Pancreas (tissue), 10 donors: ENCODE measurements around the gene YLPM1. TPM values are rescaled to one million over a fixed set of nuclear protein-coding genes. Genes with fewer than 3 reads are reported as not detected.
A peak's percentile ranks its signal among the peaks of the same experiment; 100 is the strongest.

Source experiments
- ATAC-seq, 4 donors: fragments of 200-7000 bp; cut with Tn5 transposase; one replicate each; pipeline versions ENCODE4 v1.8.0 to v1.9.1; 2020; ENCODE audit warnings: mild to moderate bottlenecking in 4 of 4, moderate library complexity in 4 of 4
- DNase-seq, 6 donors: peaks; one replicate each; pipeline ENCODE4 v3.0.0-alpha.2; 2020
- FAIRE-seq: peaks from 2 replicates; lab custom pipeline; 2012; peaks lifted over from hg19 to GRCh38; lab: Jason Lieb, UNC
- H3K27ac ChIP-seq, 4 donors: fragments of 200-600 bp; sonication (generic); 1 replicate in 3 of 4; 2 replicates in 1 of 4; pipeline versions ENCODE4 v1.5.0 to v1.8.0; 2020
- H3K27me3 ChIP-seq, 4 donors: fragments of 200-600 bp; one replicate each; pipeline ENCODE4 v1.8.0; 2021
- H3K36me3 ChIP-seq, 3 donors: fragments of 200-600 bp; sonication (generic) in 1 of 3; one replicate each; pipeline versions ENCODE4 v1.5.0 to v1.8.0; 2020 to 2021
- H3K4me1 ChIP-seq, 3 donors: fragments of 200-600 bp; one replicate each; pipeline ENCODE4 v1.8.0; 2021
- H3K4me3 ChIP-seq, 4 donors: fragments of 200-600 bp; sonication (generic) in 2 of 4; one replicate each; pipeline versions ENCODE4 v1.5.0 to v1.8.0; 2020 to 2021
- H3K9me3 ChIP-seq, 4 donors: fragments of 200-600 bp; one replicate each; pipeline ENCODE4 v1.8.0; 2021
- CTCF ChIP-seq, 4 donors: fragments of 200-600 bp; sonication (generic) in 3 of 4; IDR thresholded peaks; one replicate each; pipeline versions ENCODE4 v1.5.0 to v1.8.0; 2021; ENCODE audit warnings: antibody characterized with exemption in 4 of 4
- WGBS, 2 donors: extraction: QIAGEN DNeasy Blood & Tissue Kit; methylation state at CpG; one replicate each; pipeline ENCODE4 v1.1.7; 2013; 5-methylcytosine and 5-hydroxymethylcytosine counted together
- intact Hi-C, 3 donors: fragments of 100-400 bp; cut with DNase I; formaldehyde crosslinking; loops; one replicate each; pipeline versions ENCODE4 v1.11.1 to v1.14.2; 2022
- polyA plus RNA-seq, 2 donors: library from polyadenylated mRNA; stranded (reverse); fragments of 200-250 nt; gene quantifications; one replicate each; pipeline ENCODE4 v1.2.3, GENCODE V29; 2013
- total RNA-seq, 6 donors: library from RNA; stranded (reverse); fragmentation: NEBNext Ultra II Directional in 4 of 6; extraction: Animal tissue kit (Norgen Biotek cat#: 25700) in 4 of 6; gene quantifications; one replicate each; pipeline versions ENCODE4 v1.2.1 to v1.2.4, GENCODE V29; 2021 to 2023
- donor health status: healthy with polysubstance abuse.
- donor health status: DM: no; HTN: no; CAD: no; lungs with moderate emphysema.
- donor health status: DM: no; HTN: no; CAD: no.
- donor health status: control.
- donor health status: control.
- donor health status: Bipolar disorder and iron deficiency.
- donor health status: DM: yes; HTN: yes; CAD: no.
- donor health status: DM: no; HTN: no; CAD: no.
- donor health status: DM: no; HTN: no; CAD: no.
- donor health status: DM: yes; HTN: yes; CAD: no.

Gene YLPM1
- total and polyA plus RNA-seq, 8 donors = 14.1 to 33.3 (median 24.5) TPM

GRCh38 chr14:74792249-74793039, 29.3 kb downstream of the YLPM1 start:
- ATAC-seq (no peak), FAIRE-seq (no peak), DNase-seq (no peak)
- Histone ChIP-seq H3K4me3 (no peak overlapping the region), H3K4me1 (peaks cover 0 to 15% (median 0%) of the 10 kb centered on the region in 3 donors), H3K27ac (no peak overlapping the region), H3K36me3 (peaks cover 0 to 4% (median 0%) of the 10 kb centered on the region in 3 donors), H3K9me3 (no peaks in the 10 kb centered on the region), H3K27me3 (no peaks in the 10 kb centered on the region)
- 64 to 69% methylated on average over 7 of the region's 7 CpGs for WGBS, 2 donors
- no peak for TF ChIP-seq CTCF (IDR thresholded peaks at IDR 0.05)
- intact Hi-C loops = no loop called here

GRCh38 chr14:74793506-74794155, 30.5 kb downstream of the YLPM1 start:
- H3K27ac ChIP-seq = no peak overlapping the region
- TF ChIP-seq CTCF (IDR thresholded peaks at IDR 0.05) = no peak
- peaks cover 0 to 15% (median 0%) of the 10 kb centered on the region in 3 donors for H3K4me1 ChIP-seq
- FAIRE-seq (no peak), ATAC-seq (peak in 1 of 4 donors; percentile 53), DNase-seq (no peak)
- no peaks in the 10 kb centered on the region for H3K27me3 ChIP-seq
- no peak overlapping the region for H3K4me3 ChIP-seq
- intact Hi-C loops = no loop called here
- 57 to 58% methylated on average over 3 of the region's 3 CpGs for WGBS, 2 donors
- H3K9me3 ChIP-seq = no peaks in the 10 kb centered on the region
- peaks cover 0 to 4% (median 0%) of the 10 kb centered on the region in 3 donors for H3K36me3 ChIP-seq

- 90 to 92% methylated on average over 2 of the region's 2 CpGs for WGBS, 2 donors
- ATAC-seq = no peak
- intact Hi-C loops = no loop called here
- no peak overlapping the region for H3K27ac ChIP-seq
- no peak for TF ChIP-seq CTCF (IDR thresholded peaks at IDR 0.05)
- H3K4me1 ChIP-seq = peaks cover 0 to 15% (median 0%) of the 10 kb centered on the region in 3 donors
- DNase-seq = no peak
- no peak for FAIRE-seq
- no peaks in the 10 kb centered on the region for H3K9me3 ChIP-seq
- H3K27me3 ChIP-seq = no peaks in the 10 kb centered on the region
- no peak overlapping the region for H3K4me3 ChIP-seq
- H3K36me3 ChIP-seq = no peaks in the 10 kb centered on the region
These were observed 31.8 kb downstream of the YLPM1 start for GRCh38 chr14:74794947-74795346.

GRCh38 chr14:74799765-74800164, 36.6 kb downstream of the YLPM1 start:
- H3K27me3 ChIP-seq = no peaks in the 10 kb centered on the region
- no peak for FAIRE-seq
- H3K27ac ChIP-seq = no peak overlapping the region
- no peak for TF ChIP-seq CTCF (IDR thresholded peaks at IDR 0.05)
- H3K4me1 ChIP-seq = no peaks in the 10 kb centered on the region
- no peak for DNase-seq
- intact Hi-C loops = loop anchor here in 1 of 3 donors (10.0 kb wide), 1 partner anchor 185 kb away; the partner anchor contains the start of gene LTBP2
- no peak overlapping the region for H3K4me3 ChIP-seq
- no peaks in the 10 kb centered on the region for H3K36me3 ChIP-seq
- H3K9me3 ChIP-seq = no peaks in the 10 kb centered on the region
- no peak for ATAC-seq
